Upper lobe of left lung (tissue), 6 donors: ENCODE results near the gene EVI5L. TPM values are rescaled to one million over a fixed set of nuclear protein-coding genes. Genes with fewer than 3 reads are reported as not detected.

ENCODE experiments used
- ATAC-seq, 2 donors: fragments of 200-7000 bp; cut with Tn5 transposase; one replicate each; pipeline ENCODE4 v1.9.1; 2022; ENCODE audit warnings: mild to moderate bottlenecking in 2 of 2, moderate library complexity in 2 of 2; ENCODE audit not compliant: low FRiP score in 2 of 2
- DNase-seq, 2 donors: peaks; one replicate each; pipeline ENCODE4 v3.0.0-alpha.2; 2019 to 2020
- H3K27ac ChIP-seq, 4 donors: fragments of 200-600 bp; sonication (generic); one replicate each; pipeline ENCODE4 v1.5.1; 2016 to 2019
- H3K27me3 ChIP-seq, 4 donors: fragments of 200-600 bp; sonication (generic); one replicate each; pipeline ENCODE4 v1.5.1; 2017 to 2019
- H3K36me3 ChIP-seq, 4 donors: fragments of 200-600 bp; sonication (generic); one replicate each; pipeline ENCODE4 v1.5.1; 2016 to 2019
- H3K4me1 ChIP-seq, 4 donors: fragments of 200-600 bp; sonication (generic); one replicate each; pipeline ENCODE4 v1.5.1; 2018 to 2019
- H3K4me3 ChIP-seq, 4 donors: fragments of 200-600 bp; sonication (generic); one replicate each; pipeline ENCODE4 v1.5.1; 2017 to 2019; ENCODE audit warnings: mild to moderate bottlenecking in 2 of 4, moderate library complexity in 1 of 4
- H3K9me3 ChIP-seq, 4 donors: fragments of 200-600 bp; sonication (generic); one replicate each; pipeline ENCODE4 v1.5.1; 2018 to 2019
- CTCF ChIP-seq, 6 experiments: fragments of 450-650 bp in 4 of 6; fragments of 200-600 bp in 2 of 6; sonication (generic) in 2 of 6; IDR thresholded peaks; one replicate each; pipeline ENCODE4 v1.5.1; 2016 to 2019; ENCODE audit warnings: antibody characterized with exemption in 6 of 6
- EP300 ChIP-seq, 4 donors: sonication (generic); formaldehyde crosslinking; IDR thresholded peaks; one replicate each; pipeline ENCODE4 v1.5.1; 2017; ENCODE audit warnings: antibody characterized with exemption in 4 of 4, control low read depth in 2 of 4
- POLR2A ChIP-seq, 4 donors: fragments of 450-650 bp; IDR thresholded peaks; one replicate each; pipeline ENCODE4 v1.5.1; 2016 to 2017; ENCODE audit warnings: antibody characterized with exemption in 4 of 4, mild to moderate bottlenecking in 2 of 4
- POLR2AphosphoS5 ChIP-seq, 2 donors: sonication (generic); formaldehyde crosslinking; IDR thresholded peaks; one replicate each; pipeline ENCODE4 v1.5.1; 2017; ENCODE audit warnings: antibody characterized with exemption in 2 of 2
- WGBS, 2 donors: methylation state at CpG; one replicate each; pipeline ENCODE4 v1.1.5; 2017 to 2018; 5-methylcytosine and 5-hydroxymethylcytosine counted together
- total RNA-seq, 6 donors: library from RNA; depleted of rRNA in 4 of 6; stranded (reverse); fragments of >200 nt in 4 of 6; gene quantifications; one replicate each; pipeline versions ENCODE4 v1.1.0 to v1.2.1, GENCODE V29; 2016 to 2021
- donor health status: DM: no; HTN: no; CAD: no; lungs with moderate emphysema.
- donor health status: DM: no; HTN: yes; CAD: no; lungs with severe emphysema.

EVI5L gene
- total RNA-seq, 6 donors from 2014 or later: 12.0 to 24.1 (median 15.6) TPM

- peaks cover 14 to 22% (median 18%) of the 10 kb centered on the region in 4 donors for H3K4me1 ChIP-seq
- no peaks in the 10 kb centered on the region for H3K36me3 ChIP-seq
- H3K4me3 ChIP-seq: no peak overlapping the region
- H3K27ac ChIP-seq: no peak overlapping the region
- no peak for ATAC-seq
- no peaks in the 10 kb centered on the region for H3K27me3 ChIP-seq
- peak in 1 of 2 donors; percentile 67 for DNase-seq
- no peaks in the 10 kb centered on the region for H3K9me3 ChIP-seq
- 93 to 97% methylated on average over 16 to 28 of the region's 34 CpGs for WGBS, 2 donors
- TF ChIP-seq CTCF (IDR thresholded peaks at IDR 0.05) (no peak), EP300 (IDR thresholded peaks at IDR 0.05) (no peak), POLR2AphosphoS5 (IDR thresholded peaks at IDR 0.05) (no peak), POLR2A (IDR thresholded peaks at IDR 0.05) (no peak)
These were observed 69.8 kb downstream of the EVI5L start for GRCh38 chr19:7899751-7900378.

- no peak overlapping the region for H3K27ac ChIP-seq
- H3K9me3 ChIP-seq: no peaks in the 10 kb centered on the region
- H3K36me3 ChIP-seq: peaks cover 0 to 3% (median 0%) of the 10 kb centered on the region in 4 donors
- DNase-seq: peak in 1 of 2 donors; percentile 59
- H3K4me3 ChIP-seq: no peak overlapping the region
- ATAC-seq: no peak
- H3K4me1 ChIP-seq: peaks cover 20 to 24% (median 23%) of the 10 kb centered on the region in 4 donors
- 77 to 80% methylated on average over 5 to 21 of the region's 21 CpGs for WGBS, 2 donors
- no peaks in the 10 kb centered on the region for H3K27me3 ChIP-seq
- TF ChIP-seq POLR2AphosphoS5 (IDR thresholded peaks at IDR 0.05) (no peak), POLR2A (IDR thresholded peaks at IDR 0.05) (no peak), CTCF (IDR thresholded peaks at IDR 0.05) (no peak), EP300 (IDR thresholded peaks at IDR 0.05) (no peak)
These were observed 70.4 kb downstream of the EVI5L start for GRCh38 chr19:7900401-7900870.

GRCh38 chr19:7900931-7901330 lies 70.9 kb downstream of the EVI5L start:
- WGBS, 2 donors: 70 to 80% methylated on average over 1 to 3 of the region's 3 CpGs
- DNase-seq: no peak
- H3K4me1 ChIP-seq: peaks cover 25 to 29% (median 28%) of the 10 kb centered on the region in 4 donors
- no peak overlapping the region for H3K4me3 ChIP-seq
- no peaks in the 10 kb centered on the region for H3K9me3 ChIP-seq
- TF ChIP-seq EP300 (IDR thresholded peaks at IDR 0.05) (no peak), CTCF (IDR thresholded peaks at IDR 0.05) (no peak)
- no peak for ATAC-seq
- H3K27me3 ChIP-seq: no peaks in the 10 kb centered on the region
- H3K36me3 ChIP-seq: peaks cover 0 to 8% (median 3%) of the 10 kb centered on the region in 4 donors
- no peak overlapping the region for H3K27ac ChIP-seq

GRCh38 chr19:7901337-7901736 lies 71.3 kb downstream of the EVI5L start:
- no peak overlapping the region for H3K4me3 ChIP-seq
- H3K4me1 ChIP-seq: peaks cover 27 to 33% (median 31%) of the 10 kb centered on the region in 4 donors
- peaks cover 0 to 12% (median 7%) of the 10 kb centered on the region in 4 donors for H3K36me3 ChIP-seq
- no peak for DNase-seq
- H3K9me3 ChIP-seq: no peaks in the 10 kb centered on the region
- no peak overlapping the region for H3K27ac ChIP-seq
- no peaks in the 10 kb centered on the region for H3K27me3 ChIP-seq
- no peak for ATAC-seq
- TF ChIP-seq CTCF (IDR thresholded peaks at IDR 0.05) (no peak), POLR2A (IDR thresholded peaks at IDR 0.05) (no peak), POLR2AphosphoS5 (IDR thresholded peaks at IDR 0.05) (no peak), EP300 (IDR thresholded peaks at IDR 0.05) (no peak)
- WGBS, 2 donors: 90 to 91% methylated on average over 7 of the region's 7 CpGs
